DOHH2 (cell line): Measurements from ENCODE around the gene MKRN2.

Source experiments
- H3F3A ChIP-seq: fragments of 200-600 bp; sonication (generic), shearing (Covaris generic); 2 replicates; pipeline ENCODE4 v1.6.0; 2016; ENCODE audit warnings: antibody characterized with exemption, mild to moderate bottlenecking; ENCODE audit not compliant: control insufficient read depth, insufficient read depth
- H3K27ac ChIP-seq: fragments of 200-600 bp; sonication (generic); 2 replicates; pipeline ENCODE4 v1.5.1; 2014; ENCODE audit warnings: low read depth, mild to moderate bottlenecking, low read length, moderate library complexity
- H3K27me3 ChIP-seq: fragments of 200-600 bp; sonication (generic); 2 replicates; pipeline ENCODE4 v1.6.1; 2014; ENCODE audit warnings: mild to moderate bottlenecking, low read length, mixed read lengths; ENCODE audit not compliant: control insufficient read depth
- H3K36me3 ChIP-seq: fragments of 200-600 bp; sonication (generic); 2 replicates; pipeline ENCODE4 v1.6.1; 2014; ENCODE audit warnings: mild to moderate bottlenecking, low read length, moderate library complexity, mixed read lengths; ENCODE audit not compliant: control insufficient read depth
- H3K4me1 ChIP-seq: fragments of 200-600 bp; sonication (generic); 2 replicates; pipeline ENCODE4 v1.6.1; 2014; ENCODE audit warnings: mild to moderate bottlenecking, low read length, mixed read lengths; ENCODE audit not compliant: control insufficient read depth
- H3K4me2 ChIP-seq: fragments of 200-600 bp; sonication (generic); 2 replicates; pipeline ENCODE4 v1.6.0; 2014; ENCODE audit warnings: mild to moderate bottlenecking, low read length, moderate library complexity
- H3K4me3 ChIP-seq: fragments of 200-600 bp; sonication (generic); 2 replicates; pipeline ENCODE4 v1.5.1; 2014; ENCODE audit warnings: mild to moderate bottlenecking, low read length, mixed read lengths
- H3K79me2 ChIP-seq: fragments of 200-600 bp; sonication (generic); 2 replicates; pipeline ENCODE4 v1.6.1; 2014; ENCODE audit warnings: mild to moderate bottlenecking, low read length, mixed read lengths; ENCODE audit not compliant: control insufficient read depth
- H3K9me2 ChIP-seq: fragments of 200-600 bp; sonication (generic); replicated peaks from 2 replicates; pipeline ENCODE4 v1.6.1; 2014; ENCODE audit warnings: mild to moderate bottlenecking, low read length, mixed read lengths; ENCODE audit not compliant: control insufficient read depth
- H3K9me3 ChIP-seq: fragments of 200-600 bp; sonication (generic); 2 replicates; pipeline ENCODE4 v1.6.1; 2014; ENCODE audit warnings: antibody characterized with exemption, low read length, mixed read lengths; ENCODE audit not compliant: control insufficient read depth, insufficient read depth
- H4K20me1 ChIP-seq: fragments of 200-600 bp; sonication (generic); 2 replicates; pipeline ENCODE4 v1.6.0; 2014; ENCODE audit warnings: low read depth, mild to moderate bottlenecking, antibody characterized with exemption, low read length, moderate library complexity; ENCODE audit not compliant: control insufficient read depth, insufficient read depth
- CTCF ChIP-seq: fragments of 200-600 bp; sonication (generic); IDR thresholded peaks from one replicate; pipeline ENCODE4 v1.5.1; 2014; ENCODE audit warnings: antibody characterized with exemption, mild to moderate bottlenecking, low read depth, low read length; ENCODE audit not compliant: poor library complexity, severe bottlenecking
- EZH2phosphoT487 ChIP-seq: fragments of 200-600 bp; sonication (generic); IDR thresholded peaks from 2 replicates; pipeline ENCODE4 v1.6.1; 2017; ENCODE audit warnings: borderline replicate concordance, mild to moderate bottlenecking, antibody characterized with exemption, low read length, moderate library complexity, mixed read lengths

The MKRN2 gene

GRCh38 chr3:12509466-12509865 is 47.4 kb upstream of the MKRN2 start:
- H3K4me3 ChIP-seq: no peak overlapping the region
- no peak overlapping the region for H3K27ac ChIP-seq
- H4K20me1 ChIP-seq: no peaks in the 10 kb centered on the region
- peaks cover 57% of the 10 kb centered on the region for H3K36me3 ChIP-seq
- H3K9me3 ChIP-seq: no peaks in the 10 kb centered on the region
- H3K79me2 ChIP-seq: no peaks in the 10 kb centered on the region
- H3K27me3 ChIP-seq: no peaks in the 10 kb centered on the region
- H3K4me1 ChIP-seq: no peaks in the 10 kb centered on the region
- H3K9me2 ChIP-seq: no peaks in the 10 kb centered on the region
- TF ChIP-seq EZH2phosphoT487: no peak
- no peak for TF ChIP-seq CTCF
- H3F3A ChIP-seq: no peaks in the 10 kb centered on the region
- no peak overlapping the region for H3K4me2 ChIP-seq

DNA sequence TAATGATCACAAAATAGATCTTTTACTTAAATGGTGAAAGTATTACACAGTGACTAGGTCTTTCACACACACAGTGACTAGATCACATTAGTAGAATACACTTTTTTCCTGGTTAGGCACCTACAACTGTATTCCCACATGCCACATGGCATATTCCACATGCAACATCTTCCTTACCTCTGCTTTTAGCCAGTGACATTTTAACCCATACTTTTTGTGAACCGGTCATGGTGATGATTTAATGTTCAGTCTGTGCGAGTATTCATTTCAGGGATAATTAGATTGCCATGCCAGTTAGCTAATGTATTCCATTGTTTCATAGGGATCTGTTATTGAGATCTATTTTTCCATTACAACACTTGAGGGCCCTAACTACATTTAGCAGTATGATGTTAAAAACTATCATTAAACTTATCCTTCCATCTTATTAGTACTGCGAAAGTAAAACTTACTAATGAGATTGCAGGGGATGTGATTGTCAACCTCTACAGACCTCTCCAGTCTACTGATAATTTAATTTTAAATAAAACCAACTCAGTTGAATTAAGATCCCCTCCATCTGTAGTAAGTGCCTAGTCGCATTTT is 44.3 kb upstream of the MKRN2 start:
- no peaks in the 10 kb centered on the region for H3K9me3 ChIP-seq
- H3K27ac ChIP-seq: no peak overlapping the region
- no peaks in the 10 kb centered on the region for H3K4me1 ChIP-seq
- no peaks in the 10 kb centered on the region for H3F3A ChIP-seq
- H3K36me3 ChIP-seq: peaks cover 43% of the 10 kb centered on the region
- TF ChIP-seq CTCF: no peak
- no peak for TF ChIP-seq EZH2phosphoT487
- H3K9me2 ChIP-seq: no peaks in the 10 kb centered on the region
- no peak overlapping the region for H3K4me2 ChIP-seq
- H3K4me3 ChIP-seq: no peak overlapping the region
- no peaks in the 10 kb centered on the region for H3K27me3 ChIP-seq
- no peaks in the 10 kb centered on the region for H4K20me1 ChIP-seq
- no peaks in the 10 kb centered on the region for H3K79me2 ChIP-seq

GRCh38 chr3:12513694-12514446 is 43.0 kb upstream of the MKRN2 start:
- no peak overlapping the region for H3K4me2 ChIP-seq
- H3K36me3 ChIP-seq: peaks cover 47% of the 10 kb centered on the region
- H3K27ac ChIP-seq: no peak overlapping the region
- H3K4me3 ChIP-seq: no peak overlapping the region
- no peaks in the 10 kb centered on the region for H3K79me2 ChIP-seq
- no peaks in the 10 kb centered on the region for H4K20me1 ChIP-seq
- no peaks in the 10 kb centered on the region for H3K4me1 ChIP-seq
- no peaks in the 10 kb centered on the region for H3K27me3 ChIP-seq
- no peaks in the 10 kb centered on the region for H3K9me3 ChIP-seq
- no peaks in the 10 kb centered on the region for H3F3A ChIP-seq
- TF ChIP-seq CTCF (no peak), EZH2phosphoT487 (no peak)
- no peaks in the 10 kb centered on the region for H3K9me2 ChIP-seq
